ENCODE measurements around the gene PPIA. TPM values are rescaled to one million over a fixed set of nuclear protein-coding genes. Genes with fewer than 3 reads are reported as not detected.

Gene PPIA
- total RNA-seq, 1 experiment from 2014 or later, result 2,836 TPM

GRCh38 chr7:44787041-44787440, 9.4 kb upstream of the PPIA start:
- CTCF ChIA-PET, result no interaction called here
- ATAC-seq (no peak), DNase-seq (ENCODE audit: low read depth, low spot score) (no peak)
- Histone ChIP-seq H3K4me1 (ENCODE audit: control insufficient read depth in 1 of 2, insufficient read depth in 2 of 2, low read length in 2 of 2) (no peaks in the 10 kb centered on the region), H3K27ac (ENCODE audit: low read depth, low read length) (no peak overlapping the region), H3K9ac (ENCODE audit: low read length) (no peak overlapping the region), H3K79me2 (ENCODE audit: insufficient read depth, low read length) (no peaks in the 10 kb centered on the region), H4K20me1 (ENCODE audit: insufficient read depth) (no peaks in the 10 kb centered on the region), H3K4me3 (replicated peaks in 1 of 2; ENCODE audit: low read depth in 1 of 2, low read length in 2 of 2) (no peak overlapping the region), H3K9me2 (ENCODE audit: insufficient read depth) (no peaks in the 10 kb centered on the region), H2AFZ (ENCODE audit: low read depth, low read length, poor library complexity, severe bottlenecking) (no peak overlapping the region), H3K36me3 (ENCODE audit: control insufficient read depth in 1 of 2, insufficient read depth in 2 of 2, low read length in 2 of 2) (no peaks in the 10 kb centered on the region), H3K27me3 (ENCODE audit: insufficient read depth, low read length) (no peaks in the 10 kb centered on the region), H3K9me3 (ENCODE audit: control insufficient read depth in 1 of 2, insufficient read depth in 1 of 2, low read depth in 1 of 2, low read length in 2 of 2) (peaks cover 0 to 5% of the 10 kb centered on the region in 2 experiments; a peak in 1 of 4 replicates), H3K4me2 (ENCODE audit: low read length) (no peak overlapping the region)
- no peak for TF ChIP-seq ATF3 (IDR thresholded peaks at IDR 0.05)
- TF ChIP-seq SP1 (IDR thresholded peaks at IDR 0.05; ENCODE audit: low read depth), result no peak
- no TSS peak for BruUV-seq (replicated peaks)
- intact Hi-C loops (cut with micrococcal nuclease), result no loop called here
- POLR2A ChIA-PET, result interaction anchor here (0.8 kb wide), 1 partner anchor 9 kb away, joined by 3 read pairs; no protein-coding TSS in a partner anchor
- RAD21 ChIA-PET (ENCODE audit: low non-redundant PET in 1 of 2, low total read pairs in 2 of 2, uncharacterized antibody in 2 of 2, unreplicated experiment in 2 of 2), result no interaction called here

GRCh38 chr7:44787762-44788161, 8.7 kb upstream of the PPIA start:
- ChIA-PET RAD21 (ENCODE audit: low non-redundant PET in 1 of 2, low total read pairs in 2 of 2, uncharacterized antibody in 2 of 2, unreplicated experiment in 2 of 2) (no interaction called here), CTCF (no interaction called here), POLR2A (no interaction called here)
- Histone ChIP-seq H3K4me2 (ENCODE audit: low read length) (no peak overlapping the region), H3K27me3 (ENCODE audit: insufficient read depth, low read length) (no peaks in the 10 kb centered on the region), H2AFZ (ENCODE audit: low read depth, low read length, poor library complexity, severe bottlenecking) (no peak overlapping the region), H3K4me3 (replicated peaks in 1 of 2; ENCODE audit: low read depth in 1 of 2, low read length in 2 of 2) (no peak overlapping the region), H3K36me3 (ENCODE audit: control insufficient read depth in 1 of 2, insufficient read depth in 2 of 2, low read length in 2 of 2) (no peaks in the 10 kb centered on the region), H3K9ac (ENCODE audit: low read length) (no peak overlapping the region), H3K9me3 (ENCODE audit: control insufficient read depth in 1 of 2, insufficient read depth in 1 of 2, low read depth in 1 of 2, low read length in 2 of 2) (peaks cover 0 to 5% of the 10 kb centered on the region in 2 experiments; a peak in 1 of 4 replicates), H4K20me1 (ENCODE audit: insufficient read depth) (no peaks in the 10 kb centered on the region), H3K4me1 (ENCODE audit: control insufficient read depth in 1 of 2, insufficient read depth in 2 of 2, low read length in 2 of 2) (no peaks in the 10 kb centered on the region), H3K9me2 (ENCODE audit: insufficient read depth) (no peaks in the 10 kb centered on the region), H3K27ac (ENCODE audit: low read depth, low read length) (no peak overlapping the region), H3K79me2 (ENCODE audit: insufficient read depth, low read length) (no peaks in the 10 kb centered on the region)
- ATAC-seq (no peak), DNase-seq (ENCODE audit: low read depth, low spot score) (no peak)
- no TSS peak for BruUV-seq (replicated peaks)
- no peak for TF ChIP-seq EZH2 (IDR thresholded peaks at IDR 0.05)
- no peak for TF ChIP-seq SP1 (IDR thresholded peaks at IDR 0.05; ENCODE audit: low read depth)
- no peak for TF ChIP-seq ZNF274 (IDR thresholded peaks at IDR 0.05; ENCODE audit: low read depth, low read length)
- no peak for TF ChIP-seq MAX (IDR thresholded peaks at IDR 0.05)
- intact Hi-C loops (cut with micrococcal nuclease), result no loop called here

All from HCT116 (cell line).